CMK (cell line): ENCODE results near the gene SEC14L1.
"Not testable (repeated sequence)": the region's sequence is repeated elsewhere in the genome, so short reads cannot be mapped to it uniquely, and the experiment has no call there.

Experiments
- DNase-seq: peaks from one replicate; pipeline ENCODE4 v3.0.0-alpha.2; 2010; ENCODE audit warnings: low read depth

Gene SEC14L1

DNA sequence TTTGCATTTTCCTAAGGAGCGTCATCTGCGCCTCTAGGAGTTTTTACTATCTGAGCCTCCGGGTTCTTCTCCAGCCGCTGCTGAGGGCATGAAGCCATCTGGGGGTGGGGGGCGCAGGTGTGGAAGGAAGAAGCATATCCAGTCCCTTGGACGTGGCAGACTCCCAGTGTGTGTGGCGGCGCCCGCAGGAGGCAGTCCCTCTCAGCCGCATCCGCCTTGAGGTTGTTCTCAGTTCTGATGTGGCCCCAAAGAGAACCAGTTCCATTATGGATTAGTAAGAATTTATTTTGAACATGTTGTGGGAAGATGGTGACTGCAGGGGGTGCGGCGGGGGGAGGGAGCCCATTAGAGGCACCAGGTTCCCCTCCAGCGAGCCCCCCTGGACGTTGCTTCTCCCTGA, 100.2 kb downstream of the SEC14L1 start:
- no peak for DNase-seq

DNA sequence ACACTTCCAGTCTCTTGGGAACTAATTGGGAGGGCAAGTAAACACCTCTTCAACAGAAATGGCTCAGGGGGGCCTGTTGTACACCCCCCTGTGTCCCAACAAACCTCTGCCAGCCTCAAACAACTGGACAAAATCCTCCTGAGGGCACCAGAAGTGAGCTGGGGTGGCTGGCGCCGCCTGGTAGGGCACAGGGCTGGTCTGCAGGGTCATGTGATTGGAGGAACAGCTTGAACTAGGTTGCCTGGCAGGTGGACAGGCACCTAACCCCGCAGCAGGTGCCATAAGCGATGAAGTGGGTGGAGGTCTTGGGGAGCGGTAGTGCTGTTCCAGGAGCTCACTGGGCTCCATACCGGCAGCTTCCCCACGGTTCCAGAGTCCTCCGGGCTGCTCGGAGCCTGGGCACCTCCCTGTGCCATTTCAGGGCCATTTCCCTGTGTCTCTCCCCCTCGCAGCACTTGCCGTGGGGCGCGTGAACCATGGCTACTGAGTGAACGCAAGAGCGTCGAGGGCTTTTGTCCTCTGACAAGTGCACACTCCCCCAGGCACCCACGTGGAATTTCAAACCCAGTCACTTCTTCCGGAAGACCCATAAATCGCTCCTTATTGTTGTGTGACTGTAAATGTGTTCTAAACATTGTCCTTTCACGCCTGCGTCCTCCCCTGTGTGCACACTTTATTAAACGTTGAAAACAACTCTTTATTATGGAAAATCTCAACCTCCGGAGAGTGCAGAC, 101.5 kb downstream of the SEC14L1 start:
- no peak for DNase-seq

DNA sequence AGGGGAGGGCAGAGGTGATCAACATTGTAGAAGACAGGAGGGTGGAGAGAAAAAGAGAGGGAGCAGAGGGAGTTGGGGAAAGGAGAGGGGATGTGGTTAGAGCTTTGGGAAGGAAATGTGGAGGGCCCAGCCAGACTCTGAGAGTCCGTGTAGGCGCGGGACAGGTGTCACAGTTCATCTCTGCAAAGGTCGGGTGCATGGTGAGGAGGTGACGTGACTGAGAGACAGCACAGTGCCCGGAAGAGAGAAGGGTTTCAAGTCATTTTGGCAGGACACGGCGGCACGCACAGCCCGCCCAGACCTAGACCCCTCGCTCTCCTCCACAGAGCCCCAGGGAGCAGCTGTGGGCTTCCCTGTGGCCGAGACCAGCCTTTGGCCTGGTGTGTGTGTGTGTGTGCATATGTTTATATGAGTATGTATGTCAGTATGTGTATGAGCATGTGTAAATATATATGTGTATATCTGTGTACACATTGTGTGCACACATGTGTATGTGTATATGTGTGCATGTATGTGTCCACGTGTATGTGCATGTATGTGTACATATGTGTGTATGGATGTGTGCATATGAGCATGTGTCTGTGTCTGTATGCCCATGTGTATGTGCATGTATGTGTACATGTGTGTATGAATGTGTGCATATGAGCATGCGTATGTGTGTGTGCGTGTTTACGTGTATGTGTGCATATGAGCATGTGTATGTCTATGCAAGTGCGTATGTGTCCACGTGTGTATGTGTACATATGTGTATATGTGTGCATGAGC, 104.6 kb downstream of the SEC14L1 start:
- no peak for DNase-seq

DNA sequence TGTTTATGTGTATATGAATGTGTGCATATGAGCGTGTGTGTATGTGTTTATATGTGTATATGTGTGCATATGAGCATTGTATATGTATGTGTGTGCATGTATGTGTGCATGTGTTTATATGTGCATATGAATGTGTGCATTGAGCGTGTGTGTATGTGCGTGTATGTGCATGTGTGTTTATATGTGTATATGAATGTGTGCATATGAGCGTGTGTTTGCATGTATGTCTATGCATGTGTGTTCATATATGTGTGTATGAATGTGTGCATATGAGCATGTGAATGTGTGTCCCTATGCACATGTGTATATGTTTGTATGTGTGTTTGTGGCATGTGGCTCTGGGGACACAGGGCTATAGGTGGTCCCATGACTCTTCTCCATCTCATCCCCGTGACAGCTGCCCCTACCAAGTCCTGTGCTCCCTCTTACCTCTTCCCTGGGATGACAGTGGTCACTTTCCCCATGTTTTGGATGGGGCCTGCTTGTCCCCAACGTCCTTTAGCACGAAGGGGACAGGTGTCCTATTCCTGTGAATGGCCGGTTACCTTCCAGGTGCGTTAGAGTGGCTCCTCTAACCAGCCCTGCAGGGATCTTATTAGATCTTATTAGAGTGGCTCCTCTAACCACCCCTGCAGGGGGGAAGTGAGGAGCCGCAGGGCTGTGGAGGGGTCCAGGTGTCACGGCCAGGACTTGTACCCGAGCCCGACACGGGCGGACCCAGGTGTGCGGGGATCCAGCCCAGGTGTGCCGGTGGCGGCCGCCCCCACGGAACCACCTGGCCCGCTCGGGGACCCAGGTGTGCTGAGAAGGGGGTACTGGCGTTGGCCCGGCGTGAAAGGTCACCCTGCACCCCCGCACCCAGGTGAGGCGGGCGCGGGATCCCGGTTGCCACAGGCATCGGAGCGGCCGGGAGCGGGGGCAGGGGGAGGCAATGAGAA, 105.6 kb downstream of the SEC14L1 start:
- no peak for DNase-seq

DNA sequence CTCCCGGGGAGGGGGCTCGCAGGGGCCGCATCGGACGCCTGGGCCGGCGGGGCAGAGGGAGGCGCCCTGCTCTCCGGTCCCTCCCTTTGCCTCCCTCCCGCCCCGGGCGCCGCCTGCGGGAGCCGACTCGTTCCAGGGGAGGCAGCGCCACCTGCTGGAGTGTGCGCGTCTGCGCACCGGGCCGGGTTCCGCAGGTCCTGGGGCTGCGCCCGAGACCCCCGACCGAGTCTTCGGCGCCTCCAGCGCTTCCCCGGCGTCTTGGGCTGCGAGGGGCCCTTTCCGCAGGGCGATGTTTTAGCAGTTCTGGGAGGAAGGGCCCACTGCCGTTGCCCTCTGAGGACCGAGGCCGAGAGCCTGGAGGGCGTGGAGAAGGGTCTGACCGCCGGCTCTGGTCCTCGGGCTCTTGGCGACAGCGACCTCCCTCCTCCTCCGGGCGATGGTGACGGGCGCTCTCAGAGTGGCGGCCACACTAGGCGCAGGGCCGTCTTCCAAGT, 106.3 kb downstream of the SEC14L1 start:
- peak; percentile 56 for DNase-seq

DNA sequence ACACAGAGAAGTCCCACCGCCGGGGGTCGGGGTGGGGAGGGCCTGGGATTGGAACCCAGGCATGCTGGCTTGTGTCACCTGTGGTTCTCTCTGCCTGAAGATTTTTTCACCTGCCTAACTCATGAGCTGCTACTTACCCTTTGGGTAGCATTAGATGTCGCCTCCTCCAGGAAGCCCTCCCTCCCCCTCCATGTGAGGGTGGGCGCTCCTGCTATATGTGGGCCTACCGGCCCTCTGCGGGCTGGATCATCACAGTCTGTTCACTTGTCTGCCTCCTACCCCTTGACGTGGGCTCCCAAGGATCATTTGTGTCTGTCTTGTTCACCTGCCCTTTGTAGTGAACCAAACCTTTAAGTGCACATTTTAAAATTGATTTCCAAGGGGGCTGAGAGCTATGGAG, 106.8 kb downstream of the SEC14L1 start:
- no peak for DNase-seq

DNA sequence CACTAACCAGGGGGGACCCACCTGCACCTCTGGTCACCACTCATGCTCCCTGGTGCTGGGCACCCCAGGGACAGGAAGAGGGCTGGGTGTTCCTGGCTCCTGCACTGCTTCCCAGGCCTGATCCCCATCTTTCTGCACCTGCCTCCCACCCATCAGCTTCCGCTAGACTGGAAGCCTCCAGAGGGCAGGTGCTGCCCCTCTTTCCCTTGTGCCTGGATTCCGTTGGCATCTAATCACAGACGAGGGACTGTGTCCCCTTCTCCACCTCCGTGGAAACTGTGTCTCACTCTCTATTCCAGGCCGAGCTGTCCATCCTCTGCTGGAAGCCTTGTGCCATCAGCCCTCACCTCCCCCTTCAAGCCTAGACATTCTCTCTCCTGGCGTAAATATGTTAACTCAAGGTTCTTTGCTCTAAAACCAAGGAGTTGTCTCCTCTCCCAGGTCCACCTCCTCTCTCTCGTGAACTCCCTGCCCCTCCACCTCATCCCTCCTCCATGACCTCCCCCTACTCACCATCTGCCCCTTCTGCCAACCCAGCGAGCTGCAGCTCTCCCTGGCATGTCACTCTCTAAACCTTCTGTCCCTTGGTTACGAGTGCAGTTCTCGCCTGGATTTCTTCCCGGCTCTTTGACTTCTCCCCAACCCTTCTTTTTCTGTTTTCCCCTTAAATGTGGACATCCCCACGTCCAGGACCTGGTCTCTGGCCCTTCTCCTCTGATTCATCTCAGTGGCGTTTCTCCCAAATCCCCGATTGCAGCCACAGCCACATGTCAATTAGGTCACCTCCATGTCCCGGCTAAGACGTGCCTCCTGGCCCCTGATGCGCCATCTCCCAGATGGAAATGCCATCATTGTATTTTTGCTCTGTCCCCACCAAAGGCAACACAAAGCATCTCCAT, 107.7 kb downstream of the SEC14L1 start:
- DNase-seq, result no peak

DNA sequence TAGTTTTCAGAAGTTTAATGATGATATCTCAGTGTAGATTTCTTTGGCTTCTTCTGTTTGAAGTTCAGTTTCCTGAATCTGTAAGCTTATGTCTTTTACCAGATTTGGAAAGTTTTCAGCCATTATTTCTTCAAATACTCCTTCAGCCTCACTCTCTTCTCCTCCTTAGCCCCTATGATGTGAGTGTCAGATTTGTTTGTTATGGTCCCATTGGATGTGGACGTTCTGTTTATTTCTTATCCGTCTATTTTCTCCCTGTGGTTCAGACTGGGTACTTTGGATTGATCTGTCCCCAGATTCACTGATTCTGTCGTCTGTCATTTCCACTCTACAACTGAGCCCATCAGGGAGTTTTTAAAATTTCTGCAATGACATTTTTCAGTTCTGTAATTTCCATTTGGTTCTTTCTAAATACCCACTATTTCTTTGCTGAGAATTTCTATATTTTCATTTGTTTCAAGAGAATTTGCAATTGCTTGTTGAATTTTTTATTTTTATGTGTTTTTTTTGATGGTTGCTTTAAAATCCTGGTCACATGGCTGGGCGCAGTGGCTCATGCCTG, 110.9 kb downstream of the SEC14L1 start:
- no peak for DNase-seq

DNA sequence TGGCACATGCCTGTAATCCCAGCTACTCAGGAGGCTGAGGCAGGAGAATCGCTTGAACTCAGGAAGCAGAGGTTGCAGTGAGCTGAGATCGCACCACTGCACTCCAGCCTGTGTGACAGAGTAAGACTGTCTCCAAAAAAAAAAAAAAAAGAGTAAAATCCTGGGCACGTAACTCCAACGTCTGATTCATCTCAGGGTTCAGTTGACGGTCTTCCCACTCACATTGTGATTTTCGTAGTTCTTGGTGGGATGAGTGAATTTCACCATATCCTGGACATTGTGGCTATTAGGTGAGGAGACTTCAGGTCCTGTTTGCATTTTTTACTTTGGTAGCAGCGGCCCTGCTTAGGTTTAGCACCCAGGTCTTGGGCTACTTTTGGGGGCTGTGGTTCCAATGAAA, 111.5 kb downstream of the SEC14L1 start:
- DNase-seq, result not testable (repeated sequence)

DNA sequence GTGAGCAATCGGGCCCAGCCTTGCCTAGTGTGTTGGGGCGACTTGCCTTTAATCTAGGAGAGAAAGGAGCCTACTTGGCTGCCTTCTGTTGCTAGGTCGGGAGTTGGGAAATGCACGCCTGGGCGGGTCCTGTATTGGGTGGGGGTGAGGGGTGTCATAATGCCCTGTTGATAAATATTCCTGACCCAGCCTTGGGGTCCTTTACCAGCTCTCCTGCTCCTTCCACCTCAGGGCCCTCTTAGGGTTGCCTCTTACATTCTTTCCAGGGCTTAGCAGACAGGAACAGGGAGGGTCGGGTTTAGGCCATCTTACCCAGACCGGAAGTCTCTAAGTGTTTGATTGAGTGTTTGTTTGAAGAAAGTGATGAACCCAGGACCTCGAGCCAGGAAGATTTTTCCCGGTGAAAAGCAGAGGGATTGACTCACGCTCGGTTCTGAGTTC, 112.9 kb downstream of the SEC14L1 start:
- DNase-seq, result no peak

DNA sequence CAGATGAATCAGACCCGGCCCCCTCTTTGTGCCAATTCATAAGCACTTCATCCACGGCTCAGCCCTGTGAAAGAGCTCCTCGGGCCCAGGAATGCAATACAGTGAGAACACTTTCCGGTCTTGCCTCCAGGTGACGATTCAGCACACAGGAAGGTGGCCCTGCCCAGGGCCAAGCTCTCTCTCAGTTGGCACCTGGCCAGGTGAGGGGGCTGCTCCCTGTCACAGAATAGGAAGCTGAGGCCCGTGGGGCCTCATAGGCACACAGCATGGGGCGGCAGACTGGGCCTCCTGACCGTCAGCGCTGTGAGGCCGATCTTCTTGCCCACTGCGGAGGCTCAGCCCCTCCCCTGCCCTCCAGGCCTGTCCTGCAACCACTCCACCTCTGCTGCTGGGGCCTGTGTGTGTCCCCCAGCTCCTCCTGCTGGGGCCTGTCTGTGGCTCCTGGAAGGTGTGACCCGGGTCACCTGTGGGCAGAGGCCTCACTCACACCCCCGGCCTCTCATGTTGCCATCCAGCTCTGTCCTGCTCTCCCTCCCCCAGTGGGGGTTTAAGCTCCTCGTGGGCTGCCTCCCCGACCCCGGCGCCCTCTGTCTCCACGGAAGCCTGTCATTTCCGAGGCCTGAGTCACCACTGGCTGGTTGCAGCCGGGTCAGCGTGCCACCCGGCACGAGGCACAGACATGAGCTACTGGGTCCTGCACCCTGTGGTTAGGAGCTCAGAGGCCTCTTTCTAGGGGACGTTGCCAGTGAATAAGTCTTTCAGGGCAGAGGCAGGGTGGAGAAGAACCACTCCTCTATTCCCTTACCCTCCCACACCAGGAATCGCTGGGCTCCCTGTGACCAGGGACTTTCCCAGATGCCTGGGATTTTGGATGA, 114.4 kb downstream of the SEC14L1 start:
- DNase-seq, result no peak

DNA sequence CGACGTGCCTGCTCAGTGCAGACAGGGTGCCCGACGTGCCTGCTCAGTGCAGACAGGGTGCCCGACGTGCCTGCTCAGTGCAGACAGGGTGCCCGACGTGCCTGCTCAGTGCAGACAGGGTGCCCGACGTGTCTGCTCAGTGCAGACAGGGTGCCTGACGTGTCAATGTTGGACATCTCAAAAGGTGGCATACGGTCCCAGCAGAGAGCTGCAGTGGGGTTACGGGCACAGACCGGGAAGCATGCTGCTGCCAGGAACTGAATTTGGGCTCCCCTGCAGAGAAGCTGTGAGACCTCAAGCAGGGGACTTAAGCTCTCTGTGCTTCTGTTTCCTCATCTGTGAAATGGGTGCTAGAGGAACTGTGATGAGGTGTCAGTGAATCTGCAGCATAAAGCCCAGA, 115.2 kb downstream of the SEC14L1 start:
- not testable (repeated sequence) for DNase-seq

DNA sequence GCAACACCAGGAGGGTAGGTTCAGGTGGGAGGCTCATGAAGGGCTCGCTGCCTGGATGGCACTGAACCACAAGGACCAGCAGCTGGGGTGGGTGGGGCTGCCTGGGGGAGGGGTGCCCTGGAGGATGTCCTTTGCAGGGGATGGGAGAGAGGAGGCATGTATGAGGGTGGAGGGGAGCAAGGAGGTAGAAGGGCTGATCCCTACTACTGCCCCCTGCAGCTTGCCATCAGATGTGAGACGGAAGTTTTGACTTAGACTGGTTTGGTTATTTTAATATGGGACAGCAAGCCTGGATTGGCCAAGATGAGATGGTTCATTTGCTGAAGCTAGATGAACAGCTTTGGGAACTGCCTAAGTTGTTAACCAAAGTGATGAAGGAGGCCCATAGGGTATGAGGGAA, 115.9 kb downstream of the SEC14L1 start:
- DNase-seq, result no peak

DNA sequence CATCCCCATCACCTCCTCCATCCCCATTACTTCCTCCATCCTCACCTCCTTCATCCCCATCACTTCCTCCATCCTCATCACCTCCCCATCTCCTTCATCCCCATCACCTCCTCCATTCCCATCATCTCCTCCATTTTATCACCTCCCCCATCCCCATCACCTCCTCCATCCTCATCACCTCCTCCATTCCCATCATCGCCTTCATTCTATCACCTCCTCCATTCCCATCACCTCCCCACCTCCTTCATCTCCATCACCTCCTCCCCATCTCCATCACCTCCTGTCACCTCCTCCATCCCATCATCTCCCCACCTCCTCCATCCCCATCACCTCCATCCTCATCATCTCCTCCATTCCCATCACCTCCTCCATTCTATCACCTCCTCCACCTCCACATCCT, 116.4 kb downstream of the SEC14L1 start:
- DNase-seq, result no peak

DNA sequence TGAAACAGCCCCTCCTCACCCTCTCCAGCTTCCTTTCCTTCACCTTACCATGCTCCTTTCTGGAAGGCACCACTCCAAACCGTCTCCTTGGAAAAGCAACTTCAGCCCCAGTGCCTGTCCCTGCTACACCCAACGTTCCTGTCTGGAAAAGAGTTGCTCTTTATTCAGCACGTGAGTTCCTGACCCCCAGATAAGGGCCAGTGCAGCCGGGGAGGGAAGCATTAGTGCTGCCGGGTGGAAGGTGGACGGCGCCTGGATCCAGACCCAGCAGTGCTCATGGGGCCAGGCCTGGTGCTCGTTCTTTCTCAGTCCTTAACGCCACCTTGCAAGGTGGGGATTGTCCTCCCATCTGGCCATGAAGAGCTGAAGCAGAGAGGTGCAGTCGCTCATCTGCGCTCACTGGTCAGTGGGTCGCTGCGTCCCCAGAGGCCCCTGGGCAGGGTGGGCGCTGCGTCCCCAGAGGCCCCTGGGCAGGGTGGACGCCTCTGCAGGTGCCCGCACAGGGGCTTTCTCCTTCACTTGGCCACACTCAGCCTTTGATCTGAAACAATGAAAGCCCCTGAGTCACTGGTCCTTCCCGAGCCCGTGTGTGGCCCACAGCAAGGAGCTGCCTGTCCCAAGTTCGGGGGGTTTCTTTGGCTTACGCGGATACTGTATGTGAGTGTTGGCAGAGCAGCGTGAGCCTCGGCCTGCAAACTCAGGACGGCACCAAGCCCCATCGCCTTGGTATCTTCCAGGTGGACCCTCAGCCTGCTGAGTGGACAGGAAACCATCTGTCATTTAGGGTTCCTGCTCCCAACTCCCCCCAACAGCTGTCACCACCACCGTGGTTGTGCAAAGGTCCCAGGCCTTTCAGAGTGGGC, 117.1 kb downstream of the SEC14L1 start:
- DNase-seq, result no peak

DNA sequence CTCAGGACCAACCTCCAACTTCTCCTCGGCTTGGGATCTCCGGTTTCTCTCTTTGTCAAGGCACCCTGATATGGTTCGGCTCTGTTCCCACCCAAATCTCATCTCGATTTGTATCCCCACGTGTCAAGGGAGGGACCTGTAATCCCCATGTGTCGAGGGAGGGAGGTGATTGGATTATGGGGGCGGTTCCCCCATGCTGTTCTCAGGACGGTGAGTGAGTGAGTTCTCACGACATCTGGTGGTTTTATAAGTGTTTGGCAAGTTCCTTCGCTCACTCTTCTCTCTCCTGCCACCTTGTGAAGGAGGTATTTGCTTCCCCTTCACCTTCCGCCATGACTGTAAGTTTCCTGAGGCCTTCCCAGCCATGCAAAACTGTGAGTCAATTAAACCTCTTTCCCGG, 117.9 kb downstream of the SEC14L1 start:
- DNase-seq, result no peak

DNA sequence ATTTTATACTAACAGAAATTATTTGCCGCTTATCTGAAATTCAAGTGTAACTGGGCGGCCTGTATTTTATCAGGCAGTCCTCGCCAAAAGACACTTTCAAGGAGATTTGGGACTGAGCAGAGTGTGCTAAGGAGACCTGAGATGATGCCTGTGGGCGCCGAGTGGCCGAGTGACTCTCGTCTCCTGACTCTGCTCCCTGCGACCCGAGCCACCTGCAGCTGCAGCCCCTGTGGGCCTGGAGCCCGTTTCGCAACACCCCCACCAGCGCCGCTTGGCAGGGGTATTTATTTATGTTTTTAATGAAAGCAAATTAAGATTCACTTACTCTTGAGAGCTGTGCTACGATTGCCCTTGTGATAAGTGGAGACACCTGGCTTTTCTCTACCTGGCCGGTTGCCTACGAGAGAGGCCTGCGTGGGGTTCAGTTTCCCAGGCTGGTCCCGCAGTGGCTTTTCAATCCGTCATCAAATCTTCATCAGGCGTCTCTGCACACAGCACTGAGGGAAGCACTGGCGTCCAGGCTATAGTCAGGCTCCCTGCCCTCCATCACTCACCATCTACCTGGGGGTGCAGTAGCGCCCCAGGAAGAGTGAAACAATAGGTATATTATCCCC, 124.0 kb downstream of the SEC14L1 start:
- DNase-seq, result no peak

DNA sequence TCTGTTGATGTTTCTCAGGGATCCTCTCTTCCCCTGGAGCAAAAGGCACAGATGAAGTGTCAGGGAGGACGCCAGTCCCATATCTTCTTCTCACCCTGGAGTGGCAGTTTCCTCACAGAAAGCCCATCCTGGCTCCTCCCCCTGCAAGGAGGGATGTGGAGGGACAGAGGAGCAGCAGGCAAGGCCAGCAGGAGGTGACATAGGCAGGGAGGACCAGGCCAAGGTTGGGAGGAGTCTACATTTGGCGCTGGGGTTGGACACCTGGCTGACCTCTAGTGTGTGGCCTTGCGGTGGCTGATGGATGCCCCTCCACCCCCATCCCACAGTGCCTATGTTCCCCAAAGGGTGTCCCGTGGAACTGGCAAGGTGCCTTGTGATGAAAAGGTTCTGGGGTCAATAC, 125.4 kb downstream of the SEC14L1 start:
- DNase-seq, result no peak
